Measurements from ENCODE around the gene PANX1. TPM values are rescaled to one million over a fixed set of nuclear protein-coding genes. Genes with fewer than 3 reads are reported as not detected.

The PANX1 gene
- total and polyA plus RNA-seq, 10 of the 15 experiments (the other 5 are each of a cell fraction or from before 2014, with no cell fraction given): 3.3 to 18.7 (median 14.4) TPM

- ATAC-seq (no peak), FAIRE-seq (no peak), DNase-seq (ENCODE audit: low read depth, low spot score) (no peak)
- Histone ChIP-seq H3K27me3 (replicated peaks in 1 of 2; ENCODE audit: control insufficient read depth in 2 of 2, insufficient read depth in 2 of 2, low read length in 1 of 2) (no peaks in the 10 kb centered on the region), H4K20me1 (ENCODE audit: control insufficient read depth, insufficient read depth) (no peaks in the 10 kb centered on the region), H3K4me3 (no peak overlapping the region), H2AFZ (ENCODE audit: control insufficient read depth, low read depth, low read length) (no peak overlapping the region), H3K36me3 (ENCODE audit: control insufficient read depth in 2 of 2, insufficient read depth in 2 of 2, low read length in 1 of 2) (peaks cover 3 to 20% of the 10 kb centered on the region in 2 experiments), H3K9me3 (replicated peaks; ENCODE audit: control insufficient read depth, insufficient read depth, low read length) (no peaks in the 10 kb centered on the region; the same call in 2 of the 3 replicates), H3K27ac (ENCODE audit: control insufficient read depth, insufficient read depth) (no peak overlapping the region), H3K9ac (ENCODE audit: control insufficient read depth, insufficient read depth, low read length) (no peak overlapping the region), H3K4me2 (ENCODE audit: control insufficient read depth, insufficient read depth) (no peak overlapping the region), H3K4me1 (ENCODE audit: control insufficient read depth, insufficient read depth, low read length) (peaks cover 9% of the 10 kb centered on the region), H3K79me2 (ENCODE audit: control insufficient read depth, insufficient read depth, low read length) (no peaks in the 10 kb centered on the region)
- no TSS peak for BruUV-seq (replicated peaks)
- ChIA-PET CTCF (interaction anchor here (3.2 to 6.5 kb wide), 3 partner anchors 8 to 321 kb away, joined by 17 to 90 read pairs (median 57); no protein-coding TSS in a partner anchor), POLR2A (no interaction called here), SMC1A (ENCODE audit: uncharacterized antibody, unreplicated experiment) (interaction anchor here (1.3 to 5.2 kb wide), 3 partner anchors 145 to 322 kb away, joined by 3 to 59 read pairs (median 3); no protein-coding TSS in a partner anchor), RAD21 (ENCODE audit: unreplicated experiment) (interaction anchor here (0.6 kb wide), 1 partner anchor 235 kb away, joined by 4 read pairs; no protein-coding TSS in a partner anchor)
- over 99% methylated on average over 5 of the region's 5 CpGs for WGBS (ENCODE audit: insufficient coverage, insufficient replicate concordance, low lambda C conversion rate, missing lambda C conversion rate)
- in situ Hi-C loops (cut with MboI) (no loop called here), intact Hi-C loops (cut with micrococcal nuclease; ENCODE audit: unreplicated experiment) (loop anchor here (5.0 kb wide), 3 partner anchors 91 to 259 kb away; no protein-coding TSS in a partner anchor)
- no peak for TF ChIP-seq ZZZ3 (IDR thresholded peaks at IDR 0.05; ENCODE audit: control insufficient read depth, insufficient read length, low read depth)
- no peak for TF ChIP-seq CEBPB (IDR thresholded peaks at IDR 0.05; ENCODE audit: borderline replicate concordance in 1 of 2, low read depth in 2 of 2, low read length in 2 of 2)
- TF ChIP-seq JUND (IDR thresholded peaks at IDR 0.05; ENCODE audit: low read depth, low read length): no peak
- no peak for TF ChIP-seq LARP7 (IDR thresholded peaks at IDR 0.05)
- no peak for TF ChIP-seq MTA3 (IDR thresholded peaks at IDR 0.05; ENCODE audit: borderline replicate concordance, low read length)
- no peak for TF ChIP-seq HDGF (IDR thresholded peaks at IDR 0.05)
- no peak for TF ChIP-seq PAX5 (IDR thresholded peaks at IDR 0.05; ENCODE audit: borderline replicate concordance, low read depth, low read length)
- no peak for TF ChIP-seq BCL11A (IDR thresholded peaks at IDR 0.05; ENCODE audit: low read depth, low read length)
- no peak for TF ChIP-seq GATAD2B (conservative IDR thresholded peaks at IDR 0.05; ENCODE audit: low read depth)
Measured at GRCh38 chr11:94181526-94181925, 52.9 kb downstream of the PANX1 start.
